ENCODE measurements around the gene AMN. TPM values are rescaled to one million over a fixed set of nuclear protein-coding genes. Genes with fewer than 3 reads are reported as not detected.

The AMN gene
- total RNA-seq, 4 donors from 2014 or later, result 0.21 TPM; not detected in 3

GRCh38 chr14:102902086-102902485, 20.4 kb upstream of the AMN start:
- Histone ChIP-seq H3K27me3 (no peaks in the 10 kb centered on the region), H3K4me3 (no peak overlapping the region), H3K36me3 (peaks cover 0 to 79% (median 0%) of the 10 kb centered on the region in 3 donors), H3K4me1 (no peaks in the 10 kb centered on the region), H3K27ac (peak overlapping the region in 1 of 4 donors; percentile 50), H3K9me3 (no peaks in the 10 kb centered on the region)
- 78 to 81% methylated on average over 7 of the region's 7 CpGs for WGBS, 2 donors
- DNase-seq (ENCODE audit: low spot score in 2 of 2), result no peak
- no peak for TF ChIP-seq POLR2A (IDR thresholded peaks at IDR 0.05)
- no peak for TF ChIP-seq EP300 (IDR thresholded peaks at IDR 0.05)
- no peak for TF ChIP-seq CTCF (IDR thresholded peaks at IDR 0.05)

GRCh38 chr14:102902523-102903247, 19.8 kb upstream of the AMN start:
- Histone ChIP-seq H3K27ac (peak overlapping the region in 1 of 4 donors; percentile 50), H3K9me3 (no peaks in the 10 kb centered on the region), H3K36me3 (peaks cover 0 to 80% (median 0%) of the 10 kb centered on the region in 3 donors), H3K4me3 (no peak overlapping the region), H3K4me1 (no peaks in the 10 kb centered on the region), H3K27me3 (no peaks in the 10 kb centered on the region)
- no peak for DNase-seq (ENCODE audit: low spot score in 2 of 2)
- TF ChIP-seq EP300 (IDR thresholded peaks at IDR 0.05), result no peak
- no peak for TF ChIP-seq POLR2A (IDR thresholded peaks at IDR 0.05)
- TF ChIP-seq CTCF (IDR thresholded peaks at IDR 0.05), result no peak
- WGBS, 2 donors, result 85 to 88% methylated on average over 12 of the region's 12 CpGs

- WGBS, 2 donors, result 91 to 93% methylated on average over 27 to 29 of the region's 29 CpGs
- Histone ChIP-seq H3K27me3 (no peaks in the 10 kb centered on the region), H3K4me3 (no peak overlapping the region), H3K36me3 (peaks cover 0 to 81% (median 0%) of the 10 kb centered on the region in 3 donors), H3K4me1 (no peaks in the 10 kb centered on the region), H3K9me3 (no peaks in the 10 kb centered on the region), H3K27ac (no peak overlapping the region)
- no peak for TF ChIP-seq POLR2A (IDR thresholded peaks at IDR 0.05)
- TF ChIP-seq EP300 (IDR thresholded peaks at IDR 0.05), result no peak
- no peak for TF ChIP-seq CTCF (IDR thresholded peaks at IDR 0.05)
- DNase-seq (ENCODE audit: low spot score in 2 of 2), result no peak
These were observed 19.1 kb upstream of the AMN start for GRCh38 chr14:102903248-102903888.

- TF ChIP-seq EP300 (IDR thresholded peaks at IDR 0.05), result no peak
- TF ChIP-seq CTCF (IDR thresholded peaks at IDR 0.05), result no peak
- TF ChIP-seq POLR2A (IDR thresholded peaks at IDR 0.05), result no peak
- H3K4me3 ChIP-seq, result no peak overlapping the region
- WGBS, 2 donors, result 90 to 92% methylated on average over 7 of the region's 7 CpGs
- no peak overlapping the region for H3K27ac ChIP-seq
- no peaks in the 10 kb centered on the region for H3K9me3 ChIP-seq
- DNase-seq (ENCODE audit: low spot score in 2 of 2), result no peak
- H3K27me3 ChIP-seq, result no peaks in the 10 kb centered on the region
- H3K4me1 ChIP-seq, result no peaks in the 10 kb centered on the region
- peaks cover 0 to 81% (median 0%) of the 10 kb centered on the region in 3 donors for H3K36me3 ChIP-seq
These were observed 18.5 kb upstream of the AMN start for GRCh38 chr14:102903889-102904512.
